HG02678 (cell line): ENCODE measurements around the gene TMEM198.

ENCODE experiments used
- ATAC-seq: cut with Tn5 transposase; IDR thresholded peaks from one replicate; pipeline ENCODE4 v1.9.1; 2021; ENCODE audit warnings: mild to moderate bottlenecking, moderate library complexity; ENCODE audit not compliant: unreplicated experiment

Gene TMEM198

GRCh38 chr2:219575566-219576504 lies 32.0 kb downstream of the TMEM198 start:
- ATAC-seq: no peak

- ATAC-seq: no peak
These were observed 32.9 kb downstream of the TMEM198 start for GRCh38 chr2:219576505-219577388.

- ATAC-seq: no peak
These were observed 35.2 kb downstream of the TMEM198 start for GRCh38 chr2:219578811-219579613.

- ATAC-seq: no peak
These were observed 37.5 kb downstream of the TMEM198 start for GRCh38 chr2:219581346-219581745.

GRCh38 chr2:219591091-219591490 lies 47.3 kb downstream of the TMEM198 start:
- ATAC-seq: no peak

GRCh38 chr2:219592736-219593135 lies 48.9 kb downstream of the TMEM198 start:
- no peak for ATAC-seq

DNA sequence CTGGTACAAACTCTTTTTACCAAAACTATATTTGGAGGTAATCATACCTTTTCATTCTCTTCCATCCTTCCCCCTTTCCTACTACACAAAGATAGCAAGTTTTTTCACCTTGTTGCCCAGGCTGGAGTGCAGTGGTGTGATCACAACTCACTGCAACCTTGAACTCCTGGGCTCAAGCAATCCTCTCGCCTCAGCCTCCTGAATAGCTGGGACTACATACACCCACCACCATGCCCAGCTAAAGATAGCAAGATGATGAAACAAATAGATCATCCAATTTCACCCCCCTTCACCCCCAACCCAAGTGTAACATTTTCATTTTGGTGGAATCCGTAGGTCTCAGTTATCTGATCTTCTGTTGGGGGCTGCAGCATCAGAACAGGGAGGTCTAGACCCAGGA lies 49.3 kb downstream of the TMEM198 start:
- no peak for ATAC-seq

DNA sequence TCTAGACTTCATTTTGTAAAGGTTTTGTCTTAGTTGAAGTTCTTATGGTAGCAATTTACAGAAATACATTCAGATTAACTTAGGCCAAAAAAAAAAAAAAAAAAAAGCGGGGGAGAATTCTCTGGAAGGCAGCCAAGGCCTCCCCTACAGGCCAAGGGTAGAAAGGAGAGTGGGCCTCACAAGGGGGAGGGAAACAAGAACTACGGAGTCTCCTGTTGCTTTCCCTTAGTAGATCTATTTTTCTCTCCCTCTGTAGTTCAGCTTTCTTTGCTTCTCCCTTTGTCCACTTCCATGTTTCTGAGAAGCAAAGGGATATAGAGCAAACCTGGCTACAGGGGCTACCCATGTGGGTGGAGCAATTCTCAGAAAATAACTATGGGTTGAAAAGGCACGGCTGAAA lies 51.4 kb downstream of the TMEM198 start:
- no peak for ATAC-seq

DNA sequence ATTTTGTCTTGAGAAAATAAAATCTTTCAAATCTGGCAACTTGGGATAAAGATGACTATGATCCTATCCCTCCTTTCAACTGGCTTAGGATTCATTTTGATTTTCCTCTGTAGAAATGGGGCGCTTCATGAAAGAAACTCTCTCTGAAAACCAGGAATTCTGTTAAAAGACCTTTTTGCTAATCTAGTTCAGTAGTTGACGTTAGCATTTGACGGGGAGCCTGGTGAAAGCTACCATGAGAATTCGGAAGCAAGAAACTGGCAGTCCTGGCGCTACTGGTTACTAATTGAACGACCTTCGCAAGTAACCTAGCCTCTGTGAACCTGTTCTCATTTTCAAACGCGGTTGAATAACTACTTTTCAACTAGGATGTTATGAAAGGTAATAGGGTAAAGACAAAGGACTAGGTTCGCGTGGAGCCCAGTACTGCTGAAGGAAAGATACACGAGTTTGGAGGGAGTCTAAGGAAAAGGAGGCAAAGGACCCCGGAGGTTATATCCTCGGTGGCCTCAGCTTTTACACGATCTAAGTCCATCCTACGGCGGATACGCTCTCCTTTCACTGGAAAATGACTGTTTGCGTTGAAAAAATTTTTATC lies 53.2 kb downstream of the TMEM198 start:
- ATAC-seq: peak; percentile 5

DNA sequence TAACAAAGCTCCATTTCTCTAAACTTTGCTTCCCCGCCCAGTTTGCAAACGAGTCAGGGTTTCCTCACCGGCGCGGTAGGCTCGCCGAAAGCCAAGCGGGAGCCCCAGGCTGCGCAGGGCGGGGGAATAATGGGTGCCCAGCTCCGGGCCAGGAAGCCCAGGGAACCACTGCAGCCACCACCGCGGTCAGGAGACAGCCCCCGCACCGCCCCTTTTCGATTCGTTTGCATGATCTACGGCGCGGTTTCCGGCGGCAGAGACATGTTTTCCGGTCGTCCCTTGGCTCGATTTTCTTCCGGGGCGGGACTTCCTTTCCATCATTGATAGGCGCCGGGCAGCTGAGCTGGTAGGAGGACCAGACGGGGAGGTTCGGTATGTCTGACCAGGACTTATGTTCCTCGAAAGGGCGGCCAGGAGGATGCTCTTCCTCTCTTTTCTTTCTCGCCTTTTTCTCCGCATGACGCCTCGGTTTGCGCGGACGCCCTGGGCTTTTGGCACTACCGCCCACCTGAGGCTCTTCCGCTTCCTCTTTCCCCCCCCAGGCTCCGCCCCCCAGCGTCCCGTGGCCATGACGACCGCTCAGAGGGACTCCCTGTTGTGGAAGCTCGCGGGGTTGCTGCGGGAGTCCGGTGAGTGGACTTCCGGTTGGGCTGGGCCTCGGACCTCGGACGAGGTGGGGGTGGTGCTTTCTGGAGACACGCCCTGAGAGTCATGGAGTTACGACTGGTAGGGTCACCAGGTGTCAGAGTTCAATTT lies 53.9 kb downstream of the TMEM198 start, which contains the start of gene STK11IP:
STK11IP (plus strand) TSS at position 306 of the 756 bp plus-strand sequence; CDS start at position 569, 263 bp downstream.
- peak; percentile 93 for ATAC-seq

GRCh38 chr2:219598308-219599078 lies 54.7 kb downstream of the TMEM198 start:
- no peak for ATAC-seq
